Suppressor macrophage (primary cell): ENCODE data around the gene SUSD1.
"Not testable (repeated sequence)": the region's sequence is repeated elsewhere in the genome, so short reads cannot be mapped to it uniquely, and the experiment has no call there.

Experiments used
- DNase-seq, 4 experiments: peaks; one replicate each; pipeline ENCODE4 v3.0.0-alpha.2; 2020 to 2022
- total RNA-seq, 17 experiments: gene quantifications; one replicate each; lab custom pipeline; 2026; ENCODE audit warnings: mixed read lengths in 6 of 17, inconsistent platforms in 3 of 17; lab: John Stamatoyannopoulos, UW

Gene SUSD1
- total RNA-seq = 45.0 to 115 (median 76.7) reads per million in 17 experiments

GRCh38 chr9:112174965-112175795 lies at the start of gene SUSD1:
Gene SUSD1, minus strand, starts transcription at chr9:112175297. Its CDS starts 62 bp downstream, at chr9:112175235.
- peak; percentile 45 to 72 (median 64) for DNase-seq

DNA sequence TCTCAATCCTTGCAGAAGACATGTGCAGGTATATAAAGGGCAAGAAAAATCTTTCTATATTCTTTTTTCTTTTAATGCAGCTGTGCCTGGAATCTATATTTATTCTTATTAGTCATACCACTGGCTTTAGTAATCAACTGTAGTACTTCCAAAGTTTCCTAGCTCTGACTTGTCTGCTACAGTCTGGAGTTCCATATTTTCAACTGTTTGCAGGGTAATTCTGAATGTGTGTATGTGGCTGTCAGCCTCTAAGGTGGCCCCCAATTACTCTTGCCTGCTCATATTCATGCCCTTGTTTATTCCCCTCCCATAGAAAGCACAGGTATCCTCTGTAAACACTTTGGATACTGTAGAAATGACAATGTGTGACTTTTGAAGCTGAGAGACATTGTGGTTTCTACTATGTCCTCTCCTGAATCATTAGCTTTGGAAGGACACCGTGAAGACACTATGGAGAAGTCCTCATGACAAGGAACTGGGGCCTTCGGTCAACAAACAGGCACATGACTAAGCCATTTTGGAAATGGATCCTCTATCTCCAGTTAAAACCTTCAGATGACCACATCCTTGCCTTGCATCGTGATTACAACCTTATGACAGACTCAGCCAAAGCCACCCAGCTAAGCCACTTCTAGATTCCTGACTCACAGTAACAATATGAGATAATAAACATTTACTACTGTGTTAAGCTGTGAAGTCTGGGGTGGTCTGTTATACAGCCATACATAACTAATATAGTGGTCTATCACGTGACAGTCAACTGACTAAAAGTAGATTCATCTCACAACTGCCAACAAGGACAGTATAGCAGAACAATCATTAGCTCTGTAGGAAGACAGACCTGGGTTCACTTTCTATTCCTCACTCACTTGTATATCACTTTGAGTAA lies 49.5 kb upstream of the SUSD1 start:
- DNase-seq = peak; percentile 66 to 85 (median 72)

DNA sequence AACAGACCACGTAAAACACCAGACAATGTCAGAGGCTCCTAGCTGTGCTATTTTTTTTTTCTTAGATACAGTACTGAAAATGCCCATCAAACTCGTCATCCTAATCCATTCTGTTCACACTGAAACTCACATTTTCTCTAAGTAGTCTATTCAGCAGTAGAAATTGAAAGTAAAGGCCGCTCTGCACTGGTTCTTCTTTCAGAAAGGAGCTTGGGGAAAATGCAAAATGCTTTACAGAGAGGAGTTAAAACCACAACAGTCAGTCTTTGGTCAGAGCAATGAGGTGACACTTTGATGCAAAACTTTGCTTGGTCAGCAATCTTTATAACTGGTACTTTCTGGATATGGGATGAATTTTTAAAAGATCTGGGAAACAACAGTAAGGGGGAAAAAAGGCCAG lies 43.8 kb upstream of the SUSD1 start:
- no peak for DNase-seq

DNA sequence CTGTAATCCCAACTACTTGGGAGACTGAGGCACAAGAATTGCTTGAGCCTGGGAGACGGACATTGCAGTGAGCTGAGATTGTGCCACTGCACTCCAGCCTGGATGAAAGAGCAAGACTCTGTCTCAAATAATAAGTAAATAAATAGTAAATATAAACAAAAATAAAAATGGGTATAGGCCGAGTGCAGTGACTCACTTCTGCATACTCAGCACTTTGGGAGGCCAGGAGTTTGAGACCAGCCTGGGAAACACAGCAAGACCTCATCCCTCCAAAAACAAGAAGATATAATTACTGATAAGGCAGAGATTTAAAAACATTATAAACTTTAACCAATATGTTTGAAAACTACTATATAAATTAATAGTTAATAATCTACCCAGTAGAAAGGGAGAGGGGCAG lies 37.8 kb upstream of the SUSD1 start:
- DNase-seq = no peak

- no peak for DNase-seq
Observed at GRCh38 chr9:112207451-112207850, 32.4 kb upstream of the SUSD1 start.

DNA sequence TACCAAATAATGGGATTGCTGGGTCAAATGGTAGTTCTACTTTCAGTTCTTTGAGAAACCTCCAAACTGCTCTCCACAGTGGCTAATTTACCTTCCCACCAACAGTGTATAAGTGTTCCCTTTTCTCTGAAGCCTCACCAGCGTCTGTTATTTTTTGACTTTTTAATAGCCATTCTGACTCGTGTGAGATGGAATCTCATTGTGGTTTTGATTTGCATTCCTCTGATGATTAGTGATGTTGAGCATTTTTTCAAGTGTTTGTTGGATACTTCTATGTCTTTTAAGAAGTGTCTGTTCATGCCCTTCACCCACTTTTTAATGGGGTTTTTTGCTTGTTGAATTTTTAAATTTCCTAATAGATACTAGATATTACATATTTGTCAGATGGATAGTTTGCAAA lies 28.4 kb upstream of the SUSD1 start:
- no peak for DNase-seq

DNA sequence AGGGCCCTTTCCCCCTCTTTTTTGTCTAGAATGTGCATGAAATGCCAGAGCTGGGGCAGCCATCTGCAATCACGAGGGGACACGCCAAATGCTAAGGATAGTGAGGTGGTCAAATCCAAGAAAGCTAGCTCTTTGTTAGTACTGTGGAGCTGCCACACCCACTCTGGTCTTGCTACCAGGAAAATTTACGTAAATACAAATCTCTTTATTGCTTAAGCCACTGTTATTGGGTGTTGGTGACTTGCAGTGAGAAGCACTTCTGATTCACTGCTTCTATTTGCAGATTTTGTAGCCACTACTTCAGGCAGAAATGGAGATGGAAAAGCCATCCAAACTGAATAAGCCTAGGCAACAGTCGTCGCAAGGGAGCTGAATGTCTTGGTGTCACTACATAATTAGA lies 25.6 kb upstream of the SUSD1 start:
- no peak for DNase-seq

- no peak for DNase-seq
Observed at GRCh38 chr9:112198646-112199045, 23.5 kb upstream of the SUSD1 start.

GRCh38 chr9:112194969-112195431 lies 19.9 kb upstream of the SUSD1 start:
- peak in 3 of 4 experiments; percentile 2 to 61 (median 45) for DNase-seq

DNA sequence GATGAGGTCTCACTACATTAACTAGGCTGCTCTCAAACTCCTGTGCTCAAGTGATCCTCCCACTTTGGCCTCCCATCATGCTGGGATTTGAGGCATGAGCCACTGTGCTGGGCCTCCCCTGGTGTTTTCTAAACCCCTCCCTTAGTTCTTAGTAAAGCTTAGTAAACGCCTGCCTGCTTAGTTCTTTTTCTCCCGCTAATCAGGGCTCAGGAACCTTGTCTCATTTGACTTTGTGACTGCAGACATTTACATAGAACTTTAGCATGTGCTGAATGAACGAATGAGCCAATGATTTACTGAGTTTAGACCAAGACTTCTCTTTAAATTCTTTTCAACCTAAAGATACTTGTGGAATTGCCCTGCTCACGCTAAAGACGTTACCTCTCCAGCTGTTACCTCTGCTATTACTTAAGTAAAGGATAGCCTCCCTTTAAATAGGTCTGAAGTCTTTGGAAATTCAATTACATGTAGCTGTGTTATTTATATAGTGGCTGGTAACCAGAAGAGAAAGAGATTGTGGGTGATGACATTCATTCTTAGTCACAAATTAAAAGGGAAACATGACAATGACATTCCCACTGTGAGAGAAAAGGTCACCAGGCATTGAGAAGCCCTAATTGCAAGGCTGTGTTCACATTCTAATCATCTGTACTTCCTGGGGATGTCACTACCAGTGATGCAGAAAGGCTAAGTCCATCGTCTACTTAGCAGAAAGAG lies 18.6 kb upstream of the SUSD1 start:
- peak; percentile 38 to 83 (median 54) for DNase-seq

DNA sequence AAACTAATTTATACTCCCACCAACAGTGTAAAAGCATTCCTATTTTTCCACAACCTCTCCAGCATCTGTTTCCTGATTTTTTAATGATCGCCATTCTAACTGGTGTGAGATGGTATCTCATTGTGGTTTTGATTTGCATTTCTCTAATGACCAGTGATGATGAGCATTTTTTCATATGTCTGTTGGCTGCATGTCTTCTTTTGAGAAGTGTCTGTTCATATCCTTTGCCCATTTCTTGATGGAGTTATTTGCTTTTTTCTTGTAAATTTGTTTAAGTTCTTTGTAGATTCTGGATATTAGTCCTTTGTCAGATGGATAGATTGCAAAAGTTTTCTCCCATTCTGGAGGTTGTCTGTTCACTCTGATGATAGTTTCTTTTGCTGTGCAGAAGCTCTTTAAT lies 15.2 kb upstream of the SUSD1 start:
- not testable (repeated sequence) for DNase-seq

DNA sequence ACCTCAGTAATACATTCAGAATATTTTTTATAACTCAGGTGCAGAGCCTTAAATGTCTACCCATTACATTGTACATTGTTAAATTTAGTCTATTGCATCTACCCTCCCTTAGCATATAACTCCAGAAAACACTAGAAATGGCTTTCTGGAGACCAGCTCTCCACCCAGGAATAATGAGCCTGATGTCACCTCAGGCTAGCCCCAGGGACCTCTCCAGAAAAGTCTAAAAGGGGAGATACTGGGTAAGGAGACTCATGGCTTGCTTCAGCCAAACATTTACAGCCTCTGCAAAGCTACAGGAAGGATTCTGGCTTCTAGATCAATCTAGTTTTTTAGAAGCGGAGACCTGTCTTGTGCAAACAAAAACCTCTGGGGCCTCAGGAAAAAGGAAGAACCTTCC lies 13.8 kb upstream of the SUSD1 start:
- no peak for DNase-seq

- no peak for DNase-seq
Observed at GRCh38 chr9:112187404-112187803, 12.3 kb upstream of the SUSD1 start.

- DNase-seq = no peak
Observed at GRCh38 chr9:112186695-112187094, 11.6 kb upstream of the SUSD1 start.

DNA sequence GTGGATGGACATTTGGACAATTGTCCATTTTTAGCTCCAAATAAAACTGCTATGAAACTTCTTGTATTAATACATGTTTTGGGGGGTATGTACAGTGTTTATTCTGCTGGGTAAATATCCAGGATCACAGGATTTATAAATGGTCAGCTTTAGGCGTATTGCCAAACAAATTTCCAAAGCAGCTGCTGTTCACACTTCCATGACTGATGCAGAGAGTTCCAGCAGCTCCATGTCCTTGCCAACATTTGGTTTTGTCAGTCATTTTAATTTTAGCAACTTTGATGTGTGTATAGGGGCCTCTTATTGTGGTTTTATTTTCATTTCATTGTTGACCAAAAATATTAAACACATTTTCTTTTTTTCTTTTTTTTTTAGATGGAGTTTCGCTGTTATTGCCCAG lies 9.8 kb upstream of the SUSD1 start:
- no peak for DNase-seq

- no peak for DNase-seq
Observed at GRCh38 chr9:112184221-112184620, 9.1 kb upstream of the SUSD1 start.

GRCh38 chr9:112180387-112180881 lies 5.3 kb upstream of the SUSD1 start:
- DNase-seq = peak; percentile 4 to 54 (median 27)

DNA sequence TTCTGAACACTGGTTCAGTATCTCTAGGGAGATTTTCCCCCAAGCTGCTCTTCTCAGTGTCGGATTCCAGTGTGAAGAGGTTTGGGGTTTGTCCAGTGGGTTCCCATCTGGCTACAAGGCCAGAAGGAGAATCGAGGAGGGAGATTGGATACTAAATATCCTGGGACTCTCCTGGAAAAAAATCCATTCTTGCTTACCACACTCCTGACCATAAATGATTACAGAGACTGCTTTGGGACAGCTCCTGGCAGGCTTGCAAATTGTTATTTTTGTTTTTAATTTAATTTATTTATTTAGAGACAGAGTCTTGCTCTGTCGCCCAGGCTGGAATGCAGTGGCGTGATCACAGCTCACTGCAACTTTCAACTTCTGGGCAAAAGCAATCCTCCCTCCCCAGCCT lies 4.7 kb upstream of the SUSD1 start:
- no peak for DNase-seq

GRCh38 chr9:112176524-112176923 lies 1.4 kb upstream of the SUSD1 start:
- no peak for DNase-seq

DNA sequence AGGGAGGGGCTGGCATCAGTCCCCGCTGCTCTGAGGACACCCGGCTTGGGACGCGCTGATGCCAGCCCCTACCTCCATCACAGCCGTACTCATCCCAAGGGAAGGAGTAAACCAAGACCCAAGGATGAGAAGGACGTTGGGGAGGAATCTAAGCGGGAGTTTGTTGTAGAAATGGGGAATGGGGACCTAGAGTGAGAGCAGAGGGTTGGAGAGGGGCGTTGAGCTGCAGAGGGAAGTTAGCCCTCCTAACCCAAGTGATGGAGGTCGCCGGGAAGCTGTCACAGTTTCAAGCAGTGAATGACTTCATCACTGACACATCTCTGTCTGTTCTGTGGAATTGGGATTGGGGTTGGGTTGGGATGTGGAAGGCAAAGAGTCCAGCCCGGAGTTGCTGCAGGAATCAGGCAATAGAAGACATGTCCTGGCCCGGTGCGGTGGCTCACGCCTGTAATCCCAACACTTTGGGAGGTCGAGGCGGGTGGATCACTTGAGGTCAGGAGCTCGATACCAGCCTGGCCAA lies 759 bp upstream of the SUSD1 start:
- no peak for DNase-seq

GRCh38 chr9:112174222-112174964 lies 704 bp downstream of the SUSD1 start:
- DNase-seq = peak; percentile 68 to 90 (median 81)
